K562 (cell line): ENCODE results near the gene MAP3K20. TPM values are rescaled to one million over a fixed set of nuclear protein-coding genes. Genes with fewer than 3 reads are reported as not detected.

Source experiments
- ESRRA ChIP-seq: fragments of 450-650 bp; IDR thresholded peaks from 2 replicates; pipeline ENCODE4 v1.6.1; 2014; ENCODE audit warnings: low read depth, mild to moderate bottlenecking, moderate library complexity, borderline replicate concordance
- GABPB2 ChIP-seq: fragments of 250-450 bp; sonication (Bioruptor Pico); conservative IDR thresholded peaks from 2 replicates; pipeline ENCODE4 v1.5.1; 2021; ENCODE audit warnings: mild to moderate bottlenecking
- KDM2B ChIP-seq: fragments of 250-450 bp; sonication (Bioruptor Pico); IDR thresholded peaks from 2 replicates; pipeline ENCODE4 v1.8.0; 2021; ENCODE audit warnings: mild to moderate bottlenecking, moderate library complexity
- L3MBTL2 ChIP-seq: fragments of 450-650 bp; IDR thresholded peaks from 2 replicates; pipeline ENCODE4 v1.6.1; 2016; ENCODE audit warnings: mild to moderate bottlenecking, moderate library complexity
- MCM7 ChIP-seq, 2 experiments: fragments of 450-650 bp; IDR thresholded peaks; 2 replicates each; pipeline ENCODE4 v1.6.1; 2016 to 2018
- SMAD1 ChIP-seq: fragments of 150-350 bp; IDR thresholded peaks from 2 replicates; pipeline ENCODE4 v1.6.1; 2014; ENCODE audit warnings: low read length, low read depth; ENCODE audit not compliant: partially characterized antibody
- SNRNP70 ChIP-seq: fragments of 200-400 bp; formaldehyde crosslinking; optimal IDR thresholded peaks from 2 replicates; pipeline ENCODE3; 2017; ENCODE audit warnings: low read depth, low read length
- SPI1 ChIP-seq: IDR thresholded peaks from 2 replicates; pipeline ENCODE4 v1.6.1; 2011; ENCODE audit warnings: low read depth, low read length, control low read depth, borderline replicate concordance
- SRSF9 ChIP-seq: fragments of 200-400 bp; formaldehyde crosslinking; IDR thresholded peaks from 2 replicates; pipeline ENCODE4 v1.6.1; 2017; ENCODE audit warnings: low read depth, low read length, borderline replicate concordance
- TAL1 ChIP-seq: fragments of 450-650 bp; IDR thresholded peaks from 2 replicates; pipeline ENCODE4 v1.6.1; 2016; ENCODE audit warnings: mild to moderate bottlenecking
- ZKSCAN8 ChIP-seq: fragments of 200-800 bp; sonication (Bioruptor generic); IDR thresholded peaks from 2 replicates; pipeline ENCODE4 v1.6.1; 2016; ENCODE audit warnings: missing genetic modification characterization, missing compliant biosample characterization
- ZNF146 ChIP-seq: IDR thresholded peaks from one replicate; pipeline ENCODE4 v1.6.1; 2018; ENCODE audit warnings: missing compliant biosample characterization; ENCODE audit not compliant: unreplicated experiment
- ZNF324 ChIP-seq: fragments of 250-450 bp; sonication (Bioruptor Pico); IDR thresholded peaks from 2 replicates; pipeline ENCODE4 v1.4.0; 2020; ENCODE audit warnings: mild to moderate bottlenecking
- polyA plus RNA-seq, 8 experiments: library from polyadenylated mRNA; depleted of rRNA in 4 of 8; stranded (reverse) in 5 of 8; unstranded in 3 of 8; fragments of >200 nt; fragmentation: Nextera tagmentation in 2 of 8; fragmentation: Illumina TruSeq in 1 of 8; extraction: Ambion mirVana in 2 of 8; extraction: Trizol in 1 of 8; gene quantifications; 2 replicates each; pipeline versions ENCODE4 v1.2.1 to v1.2.3, GENCODE V29; 2011 to 2014; ENCODE audit warnings: inconsistent platforms in 1 of 8, missing spikeins in 1 of 8
- total RNA-seq, 7 experiments: library from RNA; depleted of rRNA in 6 of 7; stranded (reverse); fragments of >200 nt in 6 of 7; fragmentation: Illumina TruSeq in 2 of 7; extraction: Trizol in 2 of 7; gene quantifications; 2 replicates each; pipeline versions ENCODE4 v1.2.1 to v1.2.3, GENCODE V29; 2011 to 2021; ENCODE audit warnings: low replicate concordance in 1 of 7
- TF ChIP-seq, protein P1 (sequence below): fragments of 250-450 bp; sonication (Bioruptor Pico); IDR thresholded peaks from 2 replicates; pipeline ENCODE4 v1.8.0; 2022; ENCODE audit warnings: inconsistent platforms
- TF ChIP-seq, protein P2 (sequence below): fragments of 200-800 bp; sonication (Bioruptor generic); IDR thresholded peaks from 2 replicates; pipeline ENCODE4 v1.6.1; 2017; ENCODE audit warnings: missing genetic modification characterization, missing compliant biosample characterization
- TF ChIP-seq, protein P3 (sequence below): fragments of 450-650 bp; IDR thresholded peaks from 2 replicates; pipeline ENCODE4 v1.6.1; 2017; ENCODE audit warnings: antibody characterized with exemption, mild to moderate bottlenecking
- TF ChIP-seq, protein P4 (sequence below): fragments of 450-650 bp; IDR thresholded peaks from 2 replicates; pipeline ENCODE4 v1.7.0; 2016; ENCODE audit warnings: borderline replicate concordance

MAP3K20 gene
- total and polyA plus RNA-seq, 9 of the 15 experiments (the other 6 are each of a cell fraction or from before 2014, with no cell fraction given) = 9.8 to 34.2 (median 27.3) TPM

DNA sequence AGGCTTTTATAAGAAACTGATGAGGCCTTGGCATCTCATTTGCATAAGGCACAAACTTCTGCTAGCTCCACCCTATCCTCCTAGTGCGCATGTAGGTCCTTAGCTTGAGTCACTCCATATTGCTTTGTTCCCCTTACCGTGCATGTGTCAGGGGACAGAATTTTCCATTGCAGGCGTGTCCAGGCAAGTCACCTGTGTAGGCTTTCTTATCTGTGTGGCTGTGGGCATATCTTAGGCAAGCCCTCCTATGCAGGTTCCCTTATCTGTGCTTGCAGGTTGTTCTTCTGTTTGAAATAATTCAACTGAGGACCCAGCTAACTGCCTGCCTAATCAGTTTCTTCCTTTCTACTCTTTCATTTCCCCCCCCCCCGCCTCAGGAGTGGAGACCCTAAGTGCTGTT is 215.8 kb downstream of the MAP3K20 start (continued):
- TF ChIP-seq ZNF324 (CRISPR knock-in tag) (no peak), L3MBTL2 (no peak), ZKSCAN8 (CRISPR knock-in tag) (no peak), MCM7 (IDR thresholded peaks at IDR 0.05) (no peak), SMAD1 (no peak), KDM2B (CRISPR knock-in tag) (peak; percentile 93), ZNF146 (no peak), TAL1 (peak; percentile 86), SPI1 (no peak), SNRNP70 (no peak), ESRRA (no peak), GABPB2 (CRISPR knock-in tag) (no peak), SRSF9 (no peak)
- TF ChIP-seq, protein P1, sequence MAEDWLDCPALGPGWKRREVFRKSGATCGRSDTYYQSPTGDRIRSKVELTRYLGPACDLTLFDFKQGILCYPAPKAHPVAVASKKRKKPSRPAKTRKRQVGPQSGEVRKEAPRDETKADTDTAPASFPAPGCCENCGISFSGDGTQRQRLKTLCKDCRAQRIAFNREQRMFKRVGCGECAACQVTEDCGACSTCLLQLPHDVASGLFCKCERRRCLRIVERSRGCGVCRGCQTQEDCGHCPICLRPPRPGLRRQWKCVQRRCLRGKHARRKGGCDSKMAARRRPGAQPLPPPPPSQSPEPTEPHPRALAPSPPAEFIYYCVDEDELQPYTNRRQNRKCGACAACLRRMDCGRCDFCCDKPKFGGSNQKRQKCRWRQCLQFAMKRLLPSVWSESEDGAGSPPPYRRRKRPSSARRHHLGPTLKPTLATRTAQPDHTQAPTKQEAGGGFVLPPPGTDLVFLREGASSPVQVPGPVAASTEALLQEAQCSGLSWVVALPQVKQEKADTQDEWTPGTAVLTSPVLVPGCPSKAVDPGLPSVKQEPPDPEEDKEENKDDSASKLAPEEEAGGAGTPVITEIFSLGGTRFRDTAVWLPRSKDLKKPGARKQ = no peak
- TF ChIP-seq, protein P2, sequence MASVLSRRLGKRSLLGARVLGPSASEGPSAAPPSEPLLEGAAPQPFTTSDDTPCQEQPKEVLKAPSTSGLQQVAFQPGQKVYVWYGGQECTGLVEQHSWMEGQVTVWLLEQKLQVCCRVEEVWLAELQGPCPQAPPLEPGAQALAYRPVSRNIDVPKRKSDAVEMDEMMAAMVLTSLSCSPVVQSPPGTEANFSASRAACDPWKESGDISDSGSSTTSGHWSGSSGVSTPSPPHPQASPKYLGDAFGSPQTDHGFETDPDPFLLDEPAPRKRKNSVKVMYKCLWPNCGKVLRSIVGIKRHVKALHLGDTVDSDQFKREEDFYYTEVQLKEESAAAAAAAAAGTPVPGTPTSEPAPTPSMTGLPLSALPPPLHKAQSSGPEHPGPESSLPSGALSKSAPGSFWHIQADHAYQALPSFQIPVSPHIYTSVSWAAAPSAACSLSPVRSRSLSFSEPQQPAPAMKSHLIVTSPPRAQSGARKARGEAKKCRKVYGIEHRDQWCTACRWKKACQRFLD (CRISPR knock-in tag) = no peak
- TF ChIP-seq, protein P3, sequence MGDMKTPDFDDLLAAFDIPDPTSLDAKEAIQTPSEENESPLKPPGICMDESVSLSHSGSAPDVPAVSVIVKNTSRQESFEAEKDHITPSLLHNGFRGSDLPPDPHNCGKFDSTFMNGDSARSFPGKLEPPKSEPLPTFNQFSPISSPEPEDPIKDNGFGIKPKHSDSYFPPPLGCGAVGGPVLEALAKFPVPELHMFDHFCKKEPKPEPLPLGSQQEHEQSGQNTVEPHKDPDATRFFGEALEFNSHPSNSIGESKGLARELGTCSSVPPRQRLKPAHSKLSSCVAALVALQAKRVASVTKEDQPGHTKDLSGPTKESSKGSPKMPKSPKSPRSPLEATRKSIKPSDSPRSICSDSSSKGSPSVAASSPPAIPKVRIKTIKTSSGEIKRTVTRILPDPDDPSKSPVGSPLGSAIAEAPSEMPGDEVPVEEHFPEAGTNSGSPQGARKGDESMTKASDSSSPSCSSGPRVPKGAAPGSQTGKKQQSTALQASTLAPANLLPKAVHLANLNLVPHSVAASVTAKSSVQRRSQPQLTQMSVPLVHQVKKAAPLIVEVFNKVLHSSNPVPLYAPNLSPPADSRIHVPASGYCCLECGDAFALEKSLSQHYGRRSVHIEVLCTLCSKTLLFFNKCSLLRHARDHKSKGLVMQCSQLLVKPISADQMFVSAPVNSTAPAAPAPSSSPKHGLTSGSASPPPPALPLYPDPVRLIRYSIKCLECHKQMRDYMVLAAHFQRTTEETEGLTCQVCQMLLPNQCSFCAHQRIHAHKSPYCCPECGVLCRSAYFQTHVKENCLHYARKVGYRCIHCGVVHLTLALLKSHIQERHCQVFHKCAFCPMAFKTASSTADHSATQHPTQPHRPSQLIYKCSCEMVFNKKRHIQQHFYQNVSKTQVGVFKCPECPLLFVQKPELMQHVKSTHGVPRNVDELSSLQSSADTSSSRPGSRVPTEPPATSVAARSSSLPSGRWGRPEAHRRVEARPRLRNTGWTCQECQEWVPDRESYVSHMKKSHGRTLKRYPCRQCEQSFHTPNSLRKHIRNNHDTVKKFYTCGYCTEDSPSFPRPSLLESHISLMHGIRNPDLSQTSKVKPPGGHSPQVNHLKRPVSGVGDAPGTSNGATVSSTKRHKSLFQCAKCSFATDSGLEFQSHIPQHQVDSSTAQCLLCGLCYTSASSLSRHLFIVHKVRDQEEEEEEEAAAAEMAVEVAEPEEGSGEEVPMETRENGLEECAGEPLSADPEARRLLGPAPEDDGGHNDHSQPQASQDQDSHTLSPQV = peak; percentile 92
- TF ChIP-seq, protein P4, sequence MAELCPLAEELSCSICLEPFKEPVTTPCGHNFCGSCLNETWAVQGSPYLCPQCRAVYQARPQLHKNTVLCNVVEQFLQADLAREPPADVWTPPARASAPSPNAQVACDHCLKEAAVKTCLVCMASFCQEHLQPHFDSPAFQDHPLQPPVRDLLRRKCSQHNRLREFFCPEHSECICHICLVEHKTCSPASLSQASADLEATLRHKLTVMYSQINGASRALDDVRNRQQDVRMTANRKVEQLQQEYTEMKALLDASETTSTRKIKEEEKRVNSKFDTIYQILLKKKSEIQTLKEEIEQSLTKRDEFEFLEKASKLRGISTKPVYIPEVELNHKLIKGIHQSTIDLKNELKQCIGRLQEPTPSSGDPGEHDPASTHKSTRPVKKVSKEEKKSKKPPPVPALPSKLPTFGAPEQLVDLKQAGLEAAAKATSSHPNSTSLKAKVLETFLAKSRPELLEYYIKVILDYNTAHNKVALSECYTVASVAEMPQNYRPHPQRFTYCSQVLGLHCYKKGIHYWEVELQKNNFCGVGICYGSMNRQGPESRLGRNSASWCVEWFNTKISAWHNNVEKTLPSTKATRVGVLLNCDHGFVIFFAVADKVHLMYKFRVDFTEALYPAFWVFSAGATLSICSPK = no peak
